ELF-1 (cell line): ENCODE measurements around the gene FHDC1.
A peak's percentile ranks its signal among the peaks of the same experiment; 100 is the strongest.

ENCODE experiments used
- DNase-seq: peaks from one replicate; pipeline ENCODE4 v3.0.0-alpha.2; 2016; ENCODE audit warnings: low read depth, low spot score

Gene FHDC1

DNA sequence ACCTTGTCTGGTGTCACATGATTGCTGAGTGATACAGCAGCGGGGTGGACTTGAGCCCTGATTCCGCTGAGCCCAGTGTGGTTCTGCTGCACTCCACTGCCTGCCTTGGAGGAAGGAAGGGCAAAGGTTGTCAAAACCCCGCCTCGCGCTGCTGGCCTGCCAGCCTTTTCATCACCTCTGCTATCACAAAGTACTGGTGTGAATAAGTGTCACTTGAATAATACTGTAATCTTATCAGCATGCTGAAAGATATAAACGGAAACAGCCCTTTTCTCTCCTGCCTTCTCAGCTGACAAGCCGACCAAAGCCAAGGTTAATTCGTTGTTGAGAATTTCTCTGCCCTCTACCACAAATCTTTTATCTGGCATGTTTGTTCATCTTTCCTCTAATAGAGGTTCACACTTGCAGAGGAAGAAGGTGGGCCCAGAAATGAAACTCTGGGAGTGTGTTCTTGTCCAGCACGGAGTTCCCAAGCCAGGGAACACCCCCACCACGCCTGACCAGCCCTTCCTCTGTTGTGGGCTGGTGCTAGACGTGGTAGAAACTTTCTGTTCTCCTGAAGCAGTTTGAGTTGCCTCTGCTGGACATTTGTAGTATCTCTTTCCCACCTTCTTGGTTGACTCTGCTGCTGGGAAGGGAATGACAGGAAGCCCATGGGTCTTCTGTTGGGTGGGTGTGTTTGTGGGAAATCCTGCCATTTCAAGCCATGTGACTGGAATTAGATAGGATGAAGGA is 21.5 kb downstream of the FHDC1 start:
- DNase-seq: peak; percentile 47

- no peak for DNase-seq
Observed at GRCh38 chr4:152959080-152959479, 23.0 kb downstream of the FHDC1 start.

DNA sequence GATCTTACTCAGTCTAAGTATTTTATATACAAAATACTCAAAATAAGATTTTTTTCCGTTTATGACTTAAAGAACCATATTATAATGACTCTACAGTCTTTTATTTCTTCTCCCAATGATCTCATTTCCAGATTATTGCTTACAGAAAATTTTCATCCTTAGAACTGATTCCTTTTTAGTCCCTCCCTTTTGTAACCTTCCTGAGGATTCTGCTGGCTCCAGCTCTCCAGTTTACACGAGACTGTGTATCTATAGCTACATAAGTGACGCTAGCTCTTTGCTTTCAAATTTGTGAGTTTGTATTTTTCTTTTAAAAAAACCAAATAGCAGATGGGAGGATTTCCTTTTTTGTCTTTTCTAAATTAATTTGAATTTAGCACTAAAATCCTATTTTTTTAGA is 24.0 kb downstream of the FHDC1 start:
- no peak for DNase-seq

DNA sequence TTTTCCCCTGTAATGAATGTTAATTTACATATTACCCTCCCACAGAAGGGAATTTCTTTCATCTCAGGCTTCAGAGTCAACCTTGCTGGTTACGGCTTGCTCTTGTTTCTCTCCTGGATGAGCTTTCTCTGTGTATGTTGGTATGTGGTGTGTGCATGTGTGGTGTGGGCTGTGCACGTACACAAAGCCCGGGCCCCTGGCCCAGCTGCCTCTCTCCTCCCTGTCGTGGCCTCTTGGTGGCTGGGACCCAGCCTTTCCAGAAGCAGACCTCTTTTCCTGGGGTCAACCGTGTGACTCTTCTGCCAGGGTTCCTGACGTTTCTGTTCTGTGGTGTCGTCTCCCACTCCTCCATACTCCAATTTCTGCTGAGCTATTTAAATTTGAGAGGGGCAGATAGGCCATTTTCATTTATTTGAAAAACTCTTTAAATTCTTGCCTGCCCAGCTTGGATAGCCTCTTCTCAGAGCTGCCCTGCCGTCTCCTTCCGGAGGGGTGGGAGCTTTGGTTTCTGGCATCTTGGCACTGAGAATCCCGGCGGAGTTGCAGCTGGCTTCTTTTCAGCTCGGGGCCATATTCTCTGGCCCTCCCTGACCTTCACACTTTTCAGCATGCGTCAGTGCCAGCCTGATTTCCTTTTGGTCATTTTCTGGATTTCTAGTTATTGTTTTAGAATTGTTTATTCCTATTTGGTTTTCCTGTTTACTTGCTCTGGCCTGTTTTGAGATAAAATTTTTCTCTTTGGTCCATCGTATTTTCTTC is 25.1 kb downstream of the FHDC1 start:
- no peak for DNase-seq

GRCh38 chr4:152961773-152962115 is 25.6 kb downstream of the FHDC1 start:
- DNase-seq: no peak

DNA sequence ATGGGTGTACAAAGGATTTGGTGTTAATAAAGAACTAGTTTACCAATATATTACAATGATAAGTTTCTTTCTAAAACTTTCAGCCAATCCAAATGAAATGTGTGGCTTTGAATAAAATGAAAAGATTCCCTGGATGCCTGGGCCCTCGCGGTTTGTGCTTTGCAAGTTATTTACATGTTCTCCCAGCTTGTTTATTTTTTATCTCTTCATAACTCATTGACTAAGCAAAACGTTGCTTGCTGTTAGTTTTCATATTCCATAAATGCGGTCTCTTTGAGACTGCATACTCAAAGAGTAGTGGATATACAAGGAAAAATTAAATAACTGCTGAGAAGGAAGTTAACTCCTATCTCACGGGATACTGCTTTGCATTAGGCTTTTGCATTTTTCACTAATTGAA is 26.0 kb downstream of the FHDC1 start:
- no peak for DNase-seq

GRCh38 chr4:152964335-152964734 is 28.2 kb downstream of the FHDC1 start:
- DNase-seq: no peak

DNA sequence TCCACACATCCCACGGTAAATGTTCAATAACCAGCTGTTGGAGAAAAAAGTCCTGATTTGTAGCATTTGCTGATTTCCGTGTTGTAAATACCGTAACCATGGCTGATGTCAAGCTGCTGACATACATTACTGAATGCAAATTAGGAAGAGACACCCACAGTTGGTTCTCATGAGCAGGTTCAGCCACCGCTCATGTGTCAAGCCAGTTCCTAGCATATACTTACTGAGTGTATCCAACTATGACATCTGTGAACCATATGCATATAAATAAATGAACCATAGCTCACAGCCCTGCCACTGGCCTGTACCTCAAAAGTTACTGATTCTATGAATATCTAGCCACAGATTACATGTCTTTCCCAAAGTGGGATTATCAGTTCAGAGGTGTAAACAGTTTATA is 29.5 kb downstream of the FHDC1 start:
- no peak for DNase-seq

GRCh38 chr4:152967907-152968306 is 31.8 kb downstream of the FHDC1 start:
- no peak for DNase-seq

GRCh38 chr4:152968806-152969394 is 32.8 kb downstream of the FHDC1 start:
- DNase-seq: no peak

DNA sequence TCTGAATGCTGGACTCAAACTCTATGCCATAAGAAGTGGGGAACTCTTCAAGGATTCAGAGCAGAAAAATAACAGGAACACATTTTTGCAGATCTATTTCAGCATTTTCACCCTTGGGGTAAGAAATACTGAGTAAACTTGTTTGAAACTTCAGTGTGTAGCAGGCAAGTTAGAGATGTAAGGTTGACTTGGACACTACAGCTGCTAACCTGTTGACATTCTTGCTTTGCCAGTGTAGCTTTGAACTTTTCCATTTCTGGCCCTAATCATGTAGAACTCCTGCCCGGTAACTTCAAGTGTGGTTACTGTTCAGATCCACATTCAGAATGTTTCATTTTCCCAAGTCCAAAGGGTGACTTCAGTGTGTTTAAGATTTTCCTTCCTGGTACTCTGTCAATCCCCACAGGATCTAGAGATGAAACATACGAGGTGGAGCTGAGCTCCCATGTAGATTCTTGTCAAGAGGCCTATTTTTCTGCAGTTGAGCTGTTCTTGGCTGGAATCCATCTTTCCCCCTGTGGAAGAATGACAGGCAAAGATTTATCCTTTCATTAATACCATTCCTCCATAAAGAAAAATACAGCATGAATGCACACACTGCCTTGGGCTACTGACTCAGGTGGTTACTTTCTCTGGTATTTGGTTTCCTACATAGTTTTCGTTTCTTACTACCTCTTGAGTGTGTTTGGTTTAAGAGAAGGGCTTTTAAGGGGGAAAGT is 34.1 kb downstream of the FHDC1 start:
- no peak for DNase-seq

DNA sequence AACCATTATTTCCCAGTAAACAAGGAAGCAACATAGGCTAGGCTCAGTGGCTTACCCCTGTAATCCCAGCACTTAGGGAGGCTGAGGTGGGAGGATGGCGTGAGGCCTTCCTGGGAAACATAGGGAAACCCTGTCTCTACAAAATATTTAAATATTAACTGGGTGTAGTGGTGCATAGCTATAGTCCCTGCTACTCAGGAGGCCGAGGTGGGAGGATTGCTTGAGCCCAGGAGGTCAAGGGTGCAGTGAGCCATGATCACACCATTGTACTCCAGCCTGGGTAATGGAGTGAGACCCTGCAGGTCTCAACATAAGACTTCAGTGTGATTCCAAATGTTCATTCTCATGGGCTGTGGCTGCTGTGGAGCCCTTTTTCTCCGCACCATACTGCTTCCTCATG is 34.9 kb downstream of the FHDC1 start:
- DNase-seq: no peak

GRCh38 chr4:152972821-152973628 is 36.9 kb downstream of the FHDC1 start:
- no peak for DNase-seq

DNA sequence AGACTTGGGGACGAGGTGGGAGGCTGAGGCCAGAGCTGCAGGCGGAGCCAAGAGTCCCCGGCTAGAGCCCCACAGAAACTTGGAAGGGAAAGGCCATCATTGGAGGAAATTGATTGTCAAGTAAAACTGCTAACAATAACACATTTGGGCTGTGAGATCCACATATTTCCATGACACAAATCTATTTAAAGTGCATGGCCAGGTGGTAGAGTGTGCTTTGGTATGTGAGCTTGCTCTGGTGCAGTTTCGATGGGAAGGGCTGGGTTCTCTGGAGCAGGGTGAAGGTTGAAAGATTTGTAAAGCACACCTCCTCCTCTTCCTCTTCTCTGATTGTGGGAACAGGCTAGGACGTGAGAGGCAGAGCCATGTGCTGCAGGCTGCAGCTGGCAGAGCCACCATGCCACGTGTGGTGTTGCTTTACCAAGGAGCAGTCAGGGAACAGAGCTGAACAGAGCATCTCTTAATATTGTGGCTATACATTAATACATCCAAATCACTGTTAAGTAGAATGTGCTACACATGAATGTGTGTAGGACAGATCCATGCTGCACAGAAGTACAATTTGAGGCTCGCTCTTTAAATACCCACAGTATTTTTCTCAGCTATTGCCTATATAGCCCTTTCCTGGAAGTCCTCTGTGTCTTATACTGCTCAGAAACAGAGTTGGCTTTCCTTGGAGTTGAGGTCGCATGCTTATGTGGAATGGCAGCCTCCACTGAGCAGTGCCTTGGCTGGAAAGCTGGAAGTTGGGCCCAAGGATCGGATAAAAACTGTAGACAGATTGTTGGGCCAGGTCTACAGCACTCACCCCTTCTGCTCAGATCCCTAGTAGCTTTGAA is 37.7 kb downstream of the FHDC1 start:
- DNase-seq: no peak

DNA sequence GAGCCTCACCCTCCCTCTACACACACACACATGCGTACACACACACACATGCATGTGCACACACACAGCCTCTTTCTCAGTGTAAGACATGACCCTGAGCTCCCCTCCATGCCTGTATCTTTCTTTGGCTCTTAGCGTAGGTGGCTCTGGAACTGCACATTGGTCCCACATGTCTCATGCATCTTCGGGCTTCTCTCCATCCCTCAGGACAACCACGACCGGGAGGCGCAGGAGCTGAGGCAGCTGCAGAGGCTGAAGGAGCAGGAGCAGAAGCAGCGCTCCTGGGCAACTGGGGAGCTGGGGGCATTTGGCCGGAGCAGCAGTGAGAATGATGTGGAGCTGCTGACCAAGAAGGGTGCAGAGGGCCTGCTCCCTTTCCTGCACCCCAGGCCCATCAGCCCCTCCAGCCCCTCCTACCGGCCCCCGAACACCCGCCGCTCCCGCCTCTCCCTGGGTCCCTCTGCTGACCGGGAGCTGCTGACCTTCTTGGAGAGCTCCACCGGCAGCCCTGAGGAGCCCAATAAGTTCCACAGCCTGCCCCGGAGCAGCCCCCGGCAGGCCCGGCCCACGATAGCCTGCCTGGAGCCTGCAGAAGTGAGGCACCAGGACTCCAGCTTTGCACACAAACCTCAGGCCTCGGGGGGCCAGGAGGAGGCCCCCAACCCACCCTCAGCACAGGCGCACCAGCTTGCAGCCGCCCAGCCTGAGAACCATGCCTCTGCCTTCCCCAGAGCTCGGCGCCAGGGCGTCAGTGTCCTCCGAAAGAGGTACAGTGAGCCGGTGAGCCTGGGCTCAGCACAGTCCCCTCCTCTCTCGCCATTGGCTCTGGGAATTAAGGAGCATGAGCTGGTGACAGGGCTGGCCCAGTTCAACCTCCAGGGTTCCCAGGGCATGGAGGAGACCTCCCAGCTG is 38.6 kb downstream of the FHDC1 start:
- DNase-seq: no peak

DNA sequence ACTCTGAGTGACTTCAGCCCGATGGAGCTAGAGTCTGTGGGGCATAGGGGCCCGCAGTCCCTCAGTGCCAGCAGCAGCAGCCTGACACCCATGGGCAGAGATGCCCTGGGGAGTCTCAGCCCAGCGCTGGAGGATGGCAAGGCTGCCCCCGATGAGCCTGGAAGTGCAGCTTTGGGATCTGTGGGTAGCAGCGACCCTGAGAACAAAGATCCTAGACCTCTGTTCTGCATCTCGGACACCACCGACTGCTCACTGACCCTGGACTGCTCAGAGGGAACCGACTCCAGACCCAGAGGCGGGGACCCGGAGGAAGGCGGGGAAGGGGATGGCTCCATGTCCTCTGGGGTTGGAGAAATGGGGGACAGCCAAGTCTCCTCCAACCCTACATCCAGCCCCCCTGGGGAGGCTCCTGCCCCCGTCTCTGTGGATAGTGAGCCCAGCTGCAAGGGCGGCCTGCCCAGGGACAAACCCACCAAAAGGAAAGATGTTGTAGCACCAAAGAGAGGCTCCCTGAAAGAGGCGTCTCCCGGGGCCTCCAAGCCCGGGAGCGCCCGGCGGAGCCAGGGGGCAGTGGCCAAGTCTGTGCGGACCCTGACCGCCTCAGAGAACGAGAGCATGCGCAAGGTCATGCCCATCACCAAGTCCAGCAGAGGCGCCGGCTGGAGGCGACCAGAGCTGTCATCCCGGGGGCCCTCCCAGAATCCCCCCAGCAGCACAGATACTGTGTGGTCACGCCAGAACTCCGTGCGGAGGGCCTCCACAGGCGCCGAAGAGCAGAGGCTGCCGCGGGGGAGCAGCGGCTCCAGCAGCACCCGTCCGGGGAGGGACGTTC is 39.5 kb downstream of the FHDC1 start:
- no peak for DNase-seq

GRCh38 chr4:152976212-152976761 is 40.2 kb downstream of the FHDC1 start:
- DNase-seq: no peak

DNA sequence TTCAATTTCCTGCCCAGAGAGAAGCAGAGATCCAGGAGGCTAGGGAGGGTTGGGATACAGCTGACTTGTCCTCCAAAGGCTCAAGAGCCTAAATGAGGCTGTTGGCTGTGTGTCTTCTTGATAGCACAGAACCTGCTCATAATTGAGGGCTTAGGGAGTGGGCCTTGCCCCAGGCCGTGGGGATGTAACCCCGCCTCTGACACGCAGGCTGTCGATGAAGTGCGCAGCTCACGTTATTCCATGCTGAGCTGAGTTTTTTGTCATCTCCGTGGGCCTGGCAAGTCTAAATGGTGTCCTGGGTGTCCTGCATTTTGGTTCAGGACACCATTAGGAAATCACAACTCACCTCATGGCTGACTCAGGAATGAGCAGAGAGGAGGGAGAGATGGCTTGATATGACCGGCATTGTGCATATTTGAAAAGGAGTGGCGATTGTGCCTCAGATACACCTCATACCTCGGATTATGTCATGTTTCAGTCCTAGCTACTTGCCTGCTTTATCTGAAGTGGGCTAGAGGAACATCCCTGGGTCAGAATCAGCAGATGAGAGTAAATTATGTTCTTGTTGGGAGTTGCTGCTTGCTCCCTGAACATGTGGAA is 43.7 kb downstream of the FHDC1 start:
- no peak for DNase-seq
